ENCODE measurements around the gene SRRM4. TPM values are rescaled to one million over a fixed set of nuclear protein-coding genes. Genes with fewer than 3 reads are reported as not detected.

The SRRM4 gene, protein sequence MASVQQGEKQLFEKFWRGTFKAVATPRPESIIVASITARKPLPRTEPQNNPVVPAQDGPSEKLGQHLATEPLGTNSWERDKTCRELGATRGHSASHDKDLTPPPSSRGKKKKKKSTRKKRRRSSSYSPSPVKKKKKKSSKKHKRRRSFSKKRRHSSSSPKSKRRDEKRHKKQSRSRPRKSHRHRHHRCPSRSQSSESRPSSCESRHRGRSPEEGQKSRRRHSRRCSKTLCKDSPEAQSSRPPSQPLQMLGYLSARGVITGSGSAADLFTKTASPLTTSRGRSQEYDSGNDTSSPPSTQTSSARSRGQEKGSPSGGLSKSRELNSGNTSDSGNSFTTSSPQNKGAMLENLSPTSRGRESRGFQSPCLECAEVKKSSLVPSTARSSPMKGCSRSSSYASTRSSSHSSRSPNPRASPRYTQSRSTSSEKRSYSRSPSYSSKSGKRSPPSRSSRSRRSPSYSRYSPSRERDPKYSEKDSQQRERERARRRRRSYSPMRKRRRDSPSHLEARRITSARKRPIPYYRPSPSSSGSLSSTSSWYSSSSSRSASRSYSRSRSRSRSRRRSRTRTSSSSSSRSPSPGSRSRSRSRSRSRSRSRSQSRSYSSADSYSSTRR
- not detected in 2 replicates for total RNA-seq

DNA sequence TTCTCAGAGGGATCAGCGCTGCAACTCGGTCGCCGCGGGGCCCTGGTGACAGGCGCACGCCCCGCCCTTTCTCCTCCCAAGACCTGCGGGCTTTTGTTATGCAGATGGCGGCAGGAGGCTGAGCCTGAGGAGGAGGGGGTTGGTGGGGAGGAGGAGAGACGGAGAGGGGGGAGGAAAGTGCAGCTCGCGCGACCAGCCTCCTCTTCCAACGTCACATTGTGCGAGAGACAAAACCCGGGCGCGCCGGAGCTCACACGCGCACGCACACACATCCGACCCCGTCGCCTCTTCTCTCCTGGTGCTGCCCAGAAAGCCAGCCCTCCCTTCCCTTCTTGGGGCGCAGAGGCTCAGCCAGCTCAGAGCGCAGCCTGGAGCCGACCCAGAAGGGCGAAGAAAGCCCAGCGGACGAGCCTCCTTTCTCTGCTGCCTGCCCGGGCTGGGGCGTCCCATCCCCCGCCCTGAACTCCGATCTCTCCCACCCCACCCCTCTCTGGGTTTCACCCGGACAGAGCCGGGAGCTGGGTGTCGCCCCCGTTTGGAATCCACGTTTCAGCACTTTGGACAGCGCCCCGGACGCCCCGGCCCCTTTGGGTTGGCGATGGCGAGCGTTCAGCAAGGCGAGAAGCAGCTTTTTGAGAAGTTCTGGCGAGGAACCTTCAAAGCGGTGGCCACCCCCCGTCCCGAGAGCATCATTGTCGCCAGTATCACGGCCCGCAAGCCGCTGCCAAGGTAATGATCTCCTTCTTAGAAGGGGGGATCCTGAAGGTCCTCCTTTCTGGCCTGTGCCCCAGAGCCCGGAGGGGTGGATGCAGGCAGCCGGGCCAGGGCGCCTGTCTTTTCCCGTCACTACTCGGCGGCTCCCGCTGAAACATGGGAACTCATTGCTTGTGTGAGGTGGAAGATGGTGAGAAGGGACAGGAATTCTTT is at the start of gene SRRM4:
SRRM4 (plus strand) TSS at position 257 of the 927 bp plus-strand sequence; CDS start at position 599, 342 bp downstream.
- intact Hi-C loops (cut with micrococcal nuclease) = no loop called here

- intact Hi-C loops (cut with micrococcal nuclease) = no loop called here
Observed at GRCh38 chr12:118946256-118946655, 35.1 kb upstream of the SRRM4 start.

DNA sequence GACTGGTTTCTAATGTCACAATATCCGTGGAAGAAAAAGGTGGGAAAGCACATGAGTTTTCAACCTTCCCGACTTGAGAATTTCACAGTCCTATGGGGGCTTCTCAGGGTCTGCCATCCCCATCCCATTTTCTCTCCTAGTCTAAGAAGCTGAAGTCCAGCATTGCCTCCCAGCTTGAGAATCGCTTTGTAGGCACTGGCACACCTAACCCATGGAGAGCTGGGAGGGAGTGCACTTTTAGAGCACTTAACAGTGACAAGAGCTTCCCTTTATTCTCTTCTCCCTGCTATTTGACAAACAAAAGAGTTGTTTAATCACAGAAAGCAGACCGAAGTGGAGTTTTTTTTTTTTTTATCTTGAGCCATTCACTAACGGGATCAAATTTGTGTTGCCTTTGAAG is 22.8 kb upstream of the SRRM4 start:
- intact Hi-C loops (cut with micrococcal nuclease) = no loop called here

- intact Hi-C loops (cut with micrococcal nuclease) = no loop called here
Observed at GRCh38 chr12:118959348-118959747, 22.0 kb upstream of the SRRM4 start.

DNA sequence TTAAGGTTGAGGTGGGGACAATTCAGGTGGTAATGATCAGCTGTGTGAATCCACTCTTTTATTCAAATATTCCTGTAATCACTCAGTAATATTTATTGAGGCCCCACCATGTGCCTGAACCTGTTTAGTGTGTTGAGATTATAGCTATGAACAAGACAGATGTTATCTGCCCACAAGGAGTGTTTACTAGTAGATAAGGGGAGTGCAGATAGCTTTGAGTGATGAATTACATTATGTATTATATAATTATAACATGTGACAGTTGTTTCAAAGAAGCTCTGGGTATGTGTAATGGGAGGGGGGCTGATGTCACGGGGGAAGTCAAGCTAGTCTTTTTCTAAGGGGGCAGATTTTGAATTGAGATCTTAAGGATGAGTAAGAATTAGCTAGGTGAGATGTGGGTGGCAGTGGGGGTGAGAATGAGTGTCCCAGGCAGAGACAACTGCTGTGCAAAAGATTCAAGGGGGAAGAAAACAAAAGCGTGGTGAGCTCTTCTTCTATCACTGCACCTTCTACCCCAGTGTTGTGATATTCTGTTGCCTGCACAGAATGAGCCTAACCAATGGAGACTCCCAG is 21.3 kb upstream of the SRRM4 start:
- intact Hi-C loops (cut with micrococcal nuclease) = no loop called here

DNA sequence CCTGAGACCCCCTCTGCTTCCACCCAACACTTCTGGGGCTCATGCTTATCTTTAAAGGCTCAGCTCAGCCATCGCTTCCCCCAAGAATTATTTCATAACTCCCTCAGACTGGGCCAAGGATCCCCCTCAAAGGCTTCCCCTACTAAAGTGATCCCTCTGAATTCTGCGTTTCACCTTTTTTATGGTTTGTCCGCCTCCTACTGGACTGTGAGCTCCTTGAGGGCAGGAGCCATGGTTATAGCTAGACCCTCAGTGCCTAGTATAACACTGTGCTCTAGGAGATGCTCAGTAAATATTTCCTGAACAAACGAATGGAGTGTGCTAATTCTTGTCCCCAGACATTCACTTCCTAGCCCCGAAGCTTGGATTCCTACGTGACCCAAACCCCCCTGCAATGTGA is 20.5 kb upstream of the SRRM4 start:
- intact Hi-C loops (cut with micrococcal nuclease) = no loop called here

DNA sequence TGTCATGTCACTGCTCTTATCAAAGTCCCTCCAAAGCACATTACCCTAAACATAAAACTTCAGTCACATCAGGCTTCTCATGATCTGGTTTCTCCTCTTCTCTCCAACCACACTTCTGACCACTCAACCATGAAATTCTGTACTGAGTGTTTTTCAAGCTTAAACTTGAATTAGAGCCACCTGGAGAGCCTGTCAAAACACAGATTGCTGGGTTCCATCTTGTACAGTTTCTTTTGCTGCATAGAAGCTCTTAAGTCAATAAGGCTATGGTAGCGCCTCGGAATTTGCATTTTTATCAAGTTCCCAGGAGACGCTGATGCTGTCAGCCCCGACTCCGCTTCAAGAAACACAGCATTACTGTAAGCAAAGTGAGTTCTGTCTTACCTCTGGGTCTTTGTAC is 16.4 kb upstream of the SRRM4 start:
- intact Hi-C loops (cut with micrococcal nuclease) = no loop called here

GRCh38 chr12:118970856-118971255 is 10.5 kb upstream of the SRRM4 start:
- intact Hi-C loops (cut with micrococcal nuclease) = loop anchor here (10.0 kb wide), 1 partner anchor 566 kb away; no protein-coding TSS in a partner anchor

- intact Hi-C loops (cut with micrococcal nuclease) = loop anchor here (10.0 kb wide), 1 partner anchor 568 kb away; no protein-coding TSS in a partner anchor
Observed at GRCh38 chr12:118972982-118973381, 8.4 kb upstream of the SRRM4 start.

DNA sequence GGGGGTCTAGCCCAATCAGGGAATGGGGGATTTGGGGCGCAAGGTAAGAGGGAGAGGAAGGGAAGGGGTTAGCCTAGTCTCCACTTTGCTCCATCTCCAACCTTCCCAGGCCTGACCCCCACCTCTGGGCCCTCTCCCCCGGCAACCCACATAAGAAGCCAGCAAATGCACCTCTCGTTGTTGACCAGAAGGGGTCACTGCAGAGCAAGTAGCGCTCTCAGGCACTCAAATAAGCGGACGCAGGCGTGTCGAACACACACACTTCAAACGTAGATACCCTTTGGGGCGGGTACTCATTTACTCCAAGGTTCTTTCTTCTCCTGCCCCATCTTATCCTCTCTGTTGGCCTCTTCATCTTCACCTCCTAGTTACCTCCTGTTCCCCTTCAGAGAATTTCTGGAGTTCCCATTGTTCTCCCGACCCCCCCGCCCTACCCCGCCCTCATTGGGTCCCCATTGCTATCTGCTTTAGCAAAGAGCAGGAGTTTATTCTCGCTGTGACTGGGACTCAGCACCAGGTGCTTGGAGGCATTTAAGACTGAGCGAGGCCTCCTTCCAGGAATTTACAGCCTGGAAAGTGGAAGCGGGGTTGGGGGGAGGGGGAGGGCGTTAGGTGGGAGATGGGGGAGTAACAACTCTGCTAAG is 1.5 kb upstream of the SRRM4 start:
- intact Hi-C loops (cut with micrococcal nuclease) = loop anchor here (1.0 to 10.0 kb wide), 2 partner anchors 433 to 575 kb away; no protein-coding TSS in a partner anchor

DNA sequence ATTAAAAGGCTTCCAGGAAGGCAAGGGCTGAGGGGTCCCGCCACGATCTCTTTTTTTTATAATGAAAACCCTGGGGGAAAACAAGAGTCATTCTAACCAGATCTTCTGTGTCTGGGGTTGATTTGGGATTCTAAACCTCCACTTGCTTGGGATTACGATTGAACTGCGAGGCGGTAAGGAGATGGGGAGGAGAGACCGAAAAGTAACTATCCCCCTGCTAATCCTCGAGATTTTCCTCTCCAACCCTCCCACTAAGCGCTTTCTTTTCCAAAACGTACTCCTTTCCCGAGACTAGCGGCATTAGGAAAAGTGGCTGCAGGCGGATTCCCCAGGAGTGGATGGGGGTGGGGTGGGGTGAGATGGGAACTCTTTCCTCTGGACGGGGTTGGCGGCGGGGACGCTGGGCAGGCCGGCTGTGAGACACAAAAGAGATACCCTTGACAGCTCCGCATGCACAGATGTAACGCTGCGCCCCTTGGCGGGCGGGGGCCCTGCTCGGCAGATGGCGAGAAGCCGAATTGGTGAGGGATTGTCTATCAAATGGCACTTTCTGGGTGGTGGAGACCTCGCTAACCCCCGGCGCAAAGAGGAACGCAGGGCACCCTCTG is 830 bp upstream of the SRRM4 start:
- intact Hi-C loops (cut with micrococcal nuclease) = no loop called here

- intact Hi-C loops (cut with micrococcal nuclease) = no loop called here
Observed at GRCh38 chr12:118982302-118982701, 961 bp downstream of the SRRM4 start.

GRCh38 chr12:118982984-118983761 is 1.8 kb downstream of the SRRM4 start:
- intact Hi-C loops (cut with micrococcal nuclease) = no loop called here

DNA sequence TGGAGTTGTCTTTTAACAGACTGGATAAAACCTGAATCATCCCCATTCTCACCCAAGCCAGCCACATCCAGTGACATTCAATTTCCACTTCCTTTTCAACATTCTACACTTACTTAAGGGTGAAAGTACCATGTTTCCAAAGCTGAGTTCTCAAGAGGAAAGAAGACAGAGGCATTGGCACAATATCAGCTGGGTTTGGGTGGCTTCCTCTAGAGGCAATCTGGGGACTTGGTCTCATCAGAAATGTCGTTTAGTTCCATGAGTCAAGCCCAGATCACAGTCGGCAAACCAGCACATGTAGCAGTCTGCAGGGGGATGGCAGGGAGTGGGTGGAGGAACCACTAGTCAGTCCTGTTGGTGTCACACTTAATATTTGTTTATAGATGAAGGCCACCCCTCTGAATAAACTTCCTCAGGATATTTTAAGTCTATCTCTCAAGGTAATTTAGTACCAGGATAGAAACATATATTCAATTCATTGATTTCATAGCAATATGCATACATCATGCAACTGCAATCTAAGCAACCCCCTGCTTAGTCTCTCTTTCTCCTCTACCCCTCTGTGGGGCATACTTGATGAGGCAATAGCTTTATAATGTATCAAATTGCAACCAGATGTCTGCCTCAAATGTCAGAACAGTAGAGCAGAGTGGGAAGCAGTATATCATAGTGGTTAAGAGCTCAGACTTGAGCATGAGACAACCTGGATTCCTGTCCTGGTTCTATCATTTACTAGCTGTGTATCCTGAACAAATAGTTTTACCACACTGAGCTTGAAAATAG is 3.0 kb downstream of the SRRM4 start:
- intact Hi-C loops (cut with micrococcal nuclease) = no loop called here

DNA sequence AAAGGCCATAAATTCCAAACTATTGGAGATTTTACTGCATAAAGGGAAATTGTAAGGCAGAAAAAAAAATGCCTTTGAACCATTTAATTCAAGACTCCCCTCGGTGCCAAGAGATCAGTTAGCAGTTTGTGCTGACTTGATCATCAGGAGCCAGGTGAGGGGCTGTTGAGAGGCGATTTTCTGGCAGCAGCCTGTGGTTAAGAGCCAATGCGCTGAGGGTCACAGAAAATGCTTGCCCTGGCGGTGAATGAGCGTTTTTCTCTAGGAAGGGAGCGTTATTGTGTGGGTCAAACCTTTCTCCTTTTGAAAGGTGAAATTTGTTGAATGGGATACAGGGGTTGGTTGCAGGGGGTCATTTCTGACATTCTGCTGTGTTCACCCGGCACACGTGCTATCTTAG is 4.7 kb downstream of the SRRM4 start:
- intact Hi-C loops (cut with micrococcal nuclease) = no loop called here

GRCh38 chr12:118999107-118999506 is 17.8 kb downstream of the SRRM4 start:
- intact Hi-C loops (cut with micrococcal nuclease) = no loop called here

DNA sequence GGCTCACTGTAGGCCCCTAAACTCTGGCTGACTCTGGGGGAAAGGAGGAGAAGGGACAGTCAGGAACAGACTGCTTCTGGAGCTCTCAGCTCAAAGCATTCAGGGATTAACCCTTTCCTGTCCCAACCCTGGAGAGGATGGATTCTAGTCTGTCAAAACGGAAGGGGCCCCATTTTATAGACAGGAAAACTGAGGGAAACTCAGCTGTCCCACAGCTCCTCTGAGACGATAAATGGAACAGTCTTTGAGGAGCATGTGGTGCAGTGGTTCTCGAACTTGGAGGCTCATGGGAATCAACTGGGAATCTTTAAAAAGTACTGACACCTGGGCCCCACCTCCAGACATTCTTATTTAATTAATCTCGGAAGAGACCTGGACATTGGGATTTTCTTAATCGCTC is 23.7 kb downstream of the SRRM4 start:
- intact Hi-C loops (cut with micrococcal nuclease) = no loop called here

GRCh38 chr12:119005913-119006312 is 24.6 kb downstream of the SRRM4 start:
- intact Hi-C loops (cut with micrococcal nuclease) = no loop called here

DNA sequence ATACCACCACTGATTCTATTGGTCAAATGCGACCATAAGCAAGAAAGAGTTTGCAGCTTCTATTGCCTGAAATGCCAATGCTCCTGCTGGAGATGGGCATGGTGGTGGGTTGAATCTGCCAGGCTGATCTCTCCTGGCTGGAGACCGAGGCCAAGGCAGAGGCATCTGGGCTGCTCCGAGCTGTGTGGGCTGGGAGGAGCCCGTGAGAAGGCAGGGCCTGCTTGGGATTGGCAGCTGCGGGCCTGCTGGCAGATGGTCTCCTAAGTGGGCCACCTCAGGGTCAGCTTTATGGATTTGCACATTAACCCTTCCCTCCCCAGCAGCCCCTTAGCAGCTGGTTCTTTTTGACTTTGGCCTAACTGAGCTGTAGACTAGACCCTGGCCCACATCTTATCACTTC is 25.4 kb downstream of the SRRM4 start:
- intact Hi-C loops (cut with micrococcal nuclease) = no loop called here
